GM19043 (cell line): Measurements from ENCODE around the gene IQUB.
"Not testable (repeated sequence)": the region's sequence is repeated elsewhere in the genome, so short reads cannot be mapped to it uniquely, and the experiment has no call there.

Experiments
- ATAC-seq: cut with Tn5 transposase; IDR thresholded peaks from one replicate; pipeline ENCODE4 v1.9.1; 2021; ENCODE audit warnings: low read depth; ENCODE audit not compliant: unreplicated experiment

The IQUB gene

DNA sequence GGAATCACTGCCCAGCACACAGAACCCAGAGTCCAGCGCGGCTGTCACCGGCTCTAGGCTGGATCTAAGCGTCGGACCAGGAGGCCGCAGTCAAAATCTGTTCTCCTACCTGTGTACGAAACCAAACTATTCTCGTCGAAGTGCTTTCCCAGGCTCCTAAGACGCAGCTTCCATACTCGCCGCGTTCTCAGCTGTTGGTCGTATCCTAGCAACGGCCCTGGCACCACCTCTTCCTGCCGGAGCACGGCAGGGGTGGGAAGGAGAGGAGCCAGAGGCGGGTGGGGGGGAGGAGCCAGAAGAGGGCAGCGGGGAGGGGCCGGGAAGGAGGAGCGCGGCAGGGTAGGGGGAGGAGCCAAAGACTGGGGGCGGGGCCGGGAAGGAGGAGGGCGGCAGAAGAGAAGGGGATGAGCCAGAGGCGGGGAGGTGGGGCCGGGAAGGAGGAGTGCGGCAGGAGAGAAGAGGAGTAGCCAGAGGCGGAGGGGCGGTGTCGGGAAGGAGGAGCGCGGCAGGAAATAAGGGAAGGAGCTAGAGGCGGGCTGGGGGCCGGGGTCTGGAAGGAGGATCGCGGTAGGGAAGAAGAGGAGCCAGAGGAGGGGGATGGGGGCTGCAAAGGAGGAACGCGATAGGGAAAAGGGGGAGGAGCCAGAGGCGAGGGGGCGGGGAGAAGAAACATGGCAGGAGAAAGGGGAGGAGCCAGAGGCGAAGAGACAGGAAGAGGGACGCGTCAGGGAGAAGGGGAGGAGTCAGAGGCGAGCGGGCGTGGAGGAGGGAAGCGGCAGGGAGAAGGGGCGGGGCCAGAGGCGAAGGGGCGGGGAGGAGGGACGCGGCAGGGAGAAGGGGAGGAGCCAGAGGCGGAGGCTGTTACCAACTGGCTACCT lies at the start of gene IQUB:
Gene IQUB (minus strand): TSS at position 213 of the 878 bp plus-strand sequence. CDS start 22,255 bp downstream, outside the sequence.
- peak; percentile 74 for ATAC-seq

DNA sequence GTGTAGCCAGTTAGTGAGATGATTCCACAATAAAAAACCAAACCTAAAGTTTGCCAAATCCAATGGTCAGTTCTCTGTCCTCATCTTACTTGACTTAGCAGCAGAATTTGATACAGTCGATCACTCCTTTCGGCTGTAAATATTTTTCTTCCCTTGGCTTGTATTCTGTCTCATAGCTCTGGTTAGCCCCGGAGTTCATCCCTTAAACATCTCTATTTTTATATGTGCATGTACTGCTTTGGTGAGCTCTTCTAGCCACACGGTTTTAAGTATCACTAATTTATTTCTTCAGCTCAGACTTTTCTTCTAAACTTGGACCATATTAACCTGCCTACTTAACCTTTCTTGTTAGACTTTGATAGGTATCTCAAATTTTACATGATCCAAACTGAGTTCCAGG lies 49.4 kb upstream of the IQUB start:
- no peak for ATAC-seq

DNA sequence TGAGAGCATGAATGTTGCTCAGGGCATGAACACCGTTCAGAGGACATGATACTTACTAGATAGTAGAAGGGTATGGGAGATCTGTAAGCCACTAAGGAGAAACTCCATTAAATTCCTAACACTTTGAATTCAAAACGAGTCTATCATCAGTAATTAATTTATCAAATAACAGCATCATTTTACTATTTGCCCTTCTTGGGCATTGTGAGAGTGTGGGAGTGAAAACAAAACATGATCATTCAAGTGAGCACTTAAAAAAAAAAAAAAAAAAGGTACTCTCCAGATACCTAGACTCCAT lies 46.7 kb upstream of the IQUB start:
- no peak for ATAC-seq

DNA sequence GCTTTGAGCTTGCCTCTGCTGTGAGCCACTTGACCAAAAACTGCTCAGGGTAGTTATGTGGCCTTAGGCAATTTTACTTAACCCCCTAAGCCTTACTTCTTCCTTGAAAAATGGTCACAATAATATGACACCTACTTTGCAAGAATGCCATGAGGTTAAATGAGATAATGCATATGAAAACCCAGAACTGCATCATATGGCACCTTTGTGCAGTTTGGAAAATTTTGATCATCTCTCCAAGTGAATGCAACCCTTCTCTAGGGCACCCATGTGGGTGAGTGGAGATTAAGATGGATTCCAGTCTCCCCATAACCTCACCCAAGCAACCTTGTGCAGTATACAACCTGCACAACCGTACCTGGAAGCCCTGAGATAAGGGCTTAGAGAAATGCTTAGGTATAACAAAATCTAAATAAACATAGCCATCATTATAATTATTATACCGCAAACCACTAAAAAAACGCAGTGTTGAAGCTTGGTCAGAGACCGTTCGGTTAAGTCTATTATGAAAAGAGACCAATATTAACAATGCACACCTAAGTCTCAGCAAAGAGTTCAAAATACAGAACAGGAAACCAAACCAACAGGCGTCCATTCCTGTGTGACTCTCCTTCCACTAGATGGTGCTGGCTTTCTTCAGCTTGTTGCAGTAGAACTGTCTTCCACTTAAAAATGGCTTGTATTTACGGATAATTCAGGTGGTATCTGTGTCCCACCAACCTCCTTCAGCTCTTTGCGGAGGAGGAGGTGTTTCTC lies 46.2 kb upstream of the IQUB start:
- peak; percentile 65 for ATAC-seq

DNA sequence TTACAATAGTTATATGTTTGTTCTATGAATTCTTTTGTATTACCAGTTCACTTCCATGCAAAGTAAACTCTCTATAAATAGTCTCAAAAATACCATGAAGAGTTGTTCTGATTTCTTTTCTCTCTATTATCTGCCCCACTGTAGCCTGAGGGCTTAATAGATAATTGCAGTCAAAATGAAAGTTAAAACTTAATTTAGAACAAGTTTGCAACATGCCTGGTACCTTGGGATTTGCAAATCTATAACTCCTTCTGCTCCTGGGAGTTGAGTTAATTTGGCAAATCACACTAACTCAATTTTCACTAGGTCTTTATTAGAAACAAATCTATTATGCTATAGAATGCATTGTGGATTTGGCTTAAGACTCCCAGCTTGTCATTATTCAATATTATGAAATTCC lies 45.0 kb upstream of the IQUB start:
- ATAC-seq = no peak

DNA sequence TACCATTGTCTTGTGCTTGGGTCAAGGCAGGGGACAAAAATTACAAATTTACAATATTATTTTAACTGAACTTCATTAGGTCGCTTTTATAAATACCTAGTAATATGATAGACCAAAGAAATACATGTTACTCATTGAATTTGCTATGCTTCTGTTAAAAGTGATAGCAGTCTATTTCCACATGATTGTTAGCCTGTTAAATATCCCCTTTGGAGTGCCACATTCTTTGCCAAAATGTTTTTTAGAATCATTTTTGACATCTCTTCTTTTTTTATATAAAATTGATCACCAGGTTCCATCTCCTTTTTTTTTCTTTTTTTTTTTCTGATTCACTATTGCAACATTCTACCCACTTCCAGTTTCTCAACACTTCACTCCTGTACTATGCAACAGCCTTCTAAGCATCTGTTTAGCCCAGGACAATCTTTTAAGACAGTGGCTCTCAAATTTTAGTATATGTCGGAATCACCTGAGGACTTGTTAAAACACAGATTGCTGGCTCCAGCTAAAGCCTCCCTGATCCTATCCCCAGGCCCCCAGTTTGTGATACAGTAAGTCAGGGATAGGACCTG lies 39.6 kb upstream of the IQUB start:
- ATAC-seq = no peak

DNA sequence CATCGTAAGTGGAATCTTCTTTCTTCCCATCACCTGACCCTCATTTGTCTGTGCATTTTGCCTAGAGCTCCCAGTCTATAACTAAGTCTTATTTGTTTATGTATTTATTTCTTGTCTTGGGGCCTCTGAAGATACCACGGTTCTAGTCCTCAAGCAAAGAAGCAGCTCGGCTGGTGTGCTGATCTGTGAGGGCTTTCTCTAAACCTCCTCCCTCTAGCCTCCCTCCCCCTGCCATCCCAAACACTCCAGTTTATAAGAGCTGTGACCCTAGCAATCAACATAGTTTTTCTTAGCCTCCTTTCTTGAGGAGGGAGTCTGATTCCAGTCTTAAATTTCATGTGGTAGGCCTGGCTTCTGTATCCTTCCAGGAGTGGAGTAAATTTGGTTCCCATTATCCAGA lies 38.9 kb upstream of the IQUB start:
- ATAC-seq = no peak

DNA sequence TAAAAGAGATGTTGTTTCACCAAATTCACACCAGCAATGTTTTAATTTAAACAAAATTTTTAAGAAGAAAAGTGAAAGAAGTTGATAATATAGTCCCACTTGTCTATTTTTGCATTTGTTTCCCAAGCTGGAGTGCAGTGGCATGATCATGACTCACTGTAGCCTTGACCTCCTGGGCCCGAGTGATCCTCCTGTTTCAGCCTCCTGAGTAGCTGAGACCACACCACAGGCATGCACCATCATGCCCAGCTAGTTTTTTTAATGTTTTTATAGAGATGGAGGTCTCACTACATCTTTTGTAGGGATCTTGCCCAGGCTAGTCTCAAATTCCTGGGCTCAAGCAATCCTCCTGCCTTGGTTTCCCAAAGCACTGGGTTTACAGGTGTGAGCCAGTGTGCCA lies 37.3 kb upstream of the IQUB start:
- no peak for ATAC-seq

DNA sequence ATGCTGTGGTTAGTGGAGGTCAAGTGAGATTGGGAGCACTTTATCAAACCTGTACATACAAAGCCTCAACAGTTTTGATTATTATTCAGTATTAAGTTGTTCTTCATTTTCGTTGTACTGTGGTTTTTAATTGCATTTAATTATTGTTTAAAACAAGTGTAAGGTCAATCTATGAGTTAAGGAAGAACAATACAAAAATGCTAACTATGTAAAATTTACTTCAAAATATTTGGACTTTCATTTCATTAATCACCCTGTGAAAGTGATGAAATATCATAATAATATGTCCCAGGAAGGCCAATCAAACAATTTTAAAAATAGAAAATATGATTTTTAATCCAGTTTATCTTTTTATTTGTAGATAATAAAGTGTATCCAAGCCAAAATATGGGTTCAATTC lies 36.8 kb upstream of the IQUB start:
- ATAC-seq = no peak

DNA sequence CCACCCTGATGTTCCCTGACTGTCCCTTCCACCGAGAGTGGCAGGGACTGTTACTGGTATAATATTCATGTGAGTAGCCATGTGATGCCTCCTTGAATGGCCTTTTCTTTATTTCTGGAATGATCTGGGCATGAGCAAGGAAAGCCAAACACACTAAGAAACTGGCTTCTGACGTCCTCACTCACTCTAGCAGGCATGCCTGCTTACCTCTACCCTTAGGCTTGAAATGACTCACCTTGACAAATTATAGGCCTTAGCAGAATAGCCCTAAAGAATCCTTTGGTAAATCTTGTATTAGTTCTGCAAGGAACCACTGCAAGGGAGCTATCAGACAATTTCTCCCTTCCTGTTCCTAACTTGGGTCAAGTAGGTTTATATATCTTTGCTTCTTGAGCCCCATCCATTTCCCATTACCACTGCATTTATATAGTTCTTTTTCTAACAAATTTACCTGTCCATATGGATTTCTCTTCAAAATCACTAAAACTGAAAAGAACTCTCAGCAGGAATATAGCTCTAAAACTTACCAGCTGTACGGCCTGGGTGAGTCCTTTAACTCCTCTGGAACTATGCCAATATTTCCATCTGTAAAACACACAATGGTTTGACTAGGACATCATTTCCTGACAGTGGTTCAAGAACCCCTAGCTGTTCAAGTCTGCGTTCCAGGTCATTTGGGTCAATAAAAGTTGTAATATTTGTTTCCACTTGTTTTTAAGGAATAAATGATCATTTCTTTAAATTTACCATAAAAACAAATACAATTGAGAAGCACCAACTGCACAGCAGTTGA lies 36.2 kb upstream of the IQUB start:
- ATAC-seq = no peak

DNA sequence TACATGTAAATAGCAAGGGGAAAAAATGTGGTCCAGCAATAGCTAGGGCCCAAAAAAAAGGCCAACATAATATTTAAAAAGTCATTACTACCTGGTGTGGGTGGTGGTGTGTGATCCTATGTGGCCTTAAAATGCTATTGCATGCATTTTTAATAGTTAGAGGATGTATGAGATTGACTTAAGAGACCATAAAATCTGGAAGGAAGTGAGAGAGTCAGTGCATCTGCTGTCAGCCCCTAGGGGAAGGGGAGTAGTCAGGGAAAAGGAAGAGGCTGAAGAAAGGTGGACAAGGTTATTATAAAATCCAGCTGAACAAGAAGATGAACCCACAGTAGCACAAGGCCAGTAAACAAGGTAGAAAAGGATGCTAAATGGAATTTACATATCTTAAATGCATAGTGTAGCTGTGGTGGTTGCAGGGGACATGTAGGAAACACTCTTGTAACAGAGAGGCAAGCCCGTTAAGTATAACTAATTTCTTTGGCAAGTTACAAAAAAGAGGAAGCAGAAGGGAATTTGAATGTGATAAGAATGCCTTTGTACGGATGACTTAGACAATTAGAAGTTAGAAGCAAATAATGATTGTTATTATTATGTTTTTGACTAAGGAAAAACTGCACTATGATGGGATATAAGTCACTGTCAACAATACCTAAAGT lies 35.1 kb upstream of the IQUB start:
- no peak for ATAC-seq

DNA sequence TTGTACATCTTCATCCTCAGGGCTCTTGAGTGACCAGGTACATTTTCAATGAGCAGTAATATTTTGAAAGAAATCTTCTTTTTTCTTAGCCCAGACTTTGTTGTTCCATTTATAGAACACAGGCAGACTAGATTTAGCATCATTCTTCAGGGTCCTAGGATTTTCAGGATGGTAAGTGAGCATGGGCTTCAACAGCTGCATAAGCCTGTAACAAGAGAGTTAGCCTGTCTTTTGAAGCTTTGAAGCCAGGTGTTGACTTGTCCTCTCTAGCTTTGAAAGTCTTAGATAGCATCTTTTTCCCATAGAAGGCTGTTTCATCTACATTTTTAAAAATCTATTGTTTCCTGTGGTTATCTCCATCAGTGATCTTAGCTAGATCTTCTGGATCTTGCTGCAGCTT lies 27.7 kb upstream of the IQUB start:
- no peak for ATAC-seq

DNA sequence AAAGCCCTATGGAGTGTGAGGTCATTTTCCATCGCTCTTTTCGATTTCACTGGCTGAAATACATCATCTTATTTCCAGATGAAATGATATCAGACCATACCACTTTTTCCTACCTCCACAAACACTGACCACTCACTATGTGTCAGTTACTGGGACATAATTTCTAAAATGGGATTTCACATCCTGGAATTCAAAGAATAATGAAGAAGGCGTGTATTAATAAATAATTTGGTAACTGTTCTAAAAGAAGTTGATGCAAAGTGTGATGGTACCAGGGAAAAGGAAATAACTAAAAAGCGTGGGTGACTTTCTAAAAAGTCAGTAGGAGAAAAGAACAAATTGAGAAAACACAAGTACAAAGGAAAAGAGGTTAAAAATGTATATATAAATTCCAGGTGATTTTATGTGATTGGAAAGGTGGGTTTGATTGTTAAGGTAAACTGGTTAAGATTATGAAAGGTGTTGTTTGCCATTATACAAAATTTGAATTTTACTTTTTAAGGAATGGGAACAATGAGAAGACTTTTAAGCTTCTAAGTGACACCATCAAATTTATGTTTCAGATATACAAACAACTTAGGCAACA lies 24.0 kb upstream of the IQUB start:
- no peak for ATAC-seq

DNA sequence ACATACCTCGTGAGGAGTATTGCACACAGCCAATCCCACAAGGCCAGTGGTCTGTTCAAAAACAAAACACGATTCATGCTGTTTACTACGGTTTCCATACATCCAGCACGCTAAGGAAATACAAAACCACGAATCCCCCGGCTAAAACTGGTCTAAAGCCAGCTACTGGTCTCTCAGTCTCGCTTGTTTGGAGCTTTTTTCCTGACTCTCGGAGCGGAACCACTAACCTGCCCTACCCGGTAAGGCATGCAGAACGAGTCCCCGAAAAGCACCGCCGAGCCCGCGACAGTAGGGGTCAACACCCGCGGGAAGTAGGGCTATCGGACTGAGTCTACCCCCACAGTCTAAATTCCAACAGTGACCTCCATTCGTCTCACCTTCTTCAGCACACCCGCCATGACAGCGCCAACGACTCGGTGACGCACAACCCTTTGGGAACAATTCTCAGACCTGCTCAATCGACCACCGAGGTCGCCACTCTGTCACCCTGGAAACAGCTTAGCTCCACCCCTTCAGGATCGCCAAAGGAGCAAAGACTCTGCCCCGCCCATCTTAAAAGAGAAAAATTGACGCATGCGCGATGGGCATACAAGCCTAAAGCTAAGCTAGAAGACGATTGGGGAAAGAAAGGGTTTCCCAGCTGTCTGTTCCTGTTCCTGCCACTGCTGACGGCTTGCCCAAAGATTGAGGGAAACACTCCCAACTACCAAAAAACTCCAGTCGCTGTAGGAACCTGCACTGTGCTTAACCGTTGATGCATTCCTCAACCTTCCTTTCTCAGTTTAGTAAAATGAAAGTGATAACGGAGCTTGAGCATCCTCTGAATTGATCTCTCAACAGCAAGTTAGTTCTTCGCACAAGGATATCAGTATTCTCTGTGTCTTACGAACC lies 23.2 kb upstream of the IQUB start, which contains the start of gene NDUFA5:
Gene NDUFA5 (minus strand): TSS at position 421 of the 891 bp plus-strand sequence. CDS start 23 bp downstream, at position 398.
- peak; percentile 96 for ATAC-seq

DNA sequence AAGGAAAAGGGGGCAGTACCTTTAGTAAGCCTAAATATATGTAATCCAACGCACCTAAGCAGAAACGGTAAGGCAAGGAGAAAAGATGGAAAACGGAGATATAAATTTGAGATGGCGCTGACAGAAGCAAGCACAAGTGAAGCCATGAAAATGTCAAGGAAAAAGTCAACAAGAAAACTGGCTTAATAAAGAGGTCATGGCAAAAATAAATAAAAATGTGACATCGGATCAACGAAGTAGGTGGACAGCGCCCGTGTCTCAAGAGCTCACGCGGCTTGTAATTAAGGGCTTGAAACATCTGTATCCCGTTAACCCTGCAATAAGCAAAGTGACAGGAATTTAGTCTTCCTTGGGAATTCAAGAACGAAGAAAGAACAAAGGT lies 22.6 kb upstream of the IQUB start:
- no peak for ATAC-seq

DNA sequence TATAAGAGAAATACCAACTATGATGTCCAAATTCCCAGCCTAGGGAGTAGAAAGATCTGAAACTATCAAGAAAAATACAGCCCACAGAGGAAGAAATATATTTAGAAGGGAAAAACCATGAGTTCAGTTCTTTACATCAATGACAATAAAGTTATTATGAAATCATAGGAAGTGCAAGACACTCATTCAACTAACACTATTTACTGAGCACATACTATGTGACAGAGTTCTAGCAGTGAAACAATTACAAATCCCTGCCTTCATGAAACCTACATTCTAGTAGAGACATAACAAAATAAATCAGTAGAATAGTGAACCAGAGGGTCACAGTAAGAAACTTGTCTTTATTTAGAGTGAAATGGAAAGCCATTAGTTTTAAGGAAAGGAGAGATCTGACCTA lies 21.1 kb upstream of the IQUB start:
- ATAC-seq = no peak

DNA sequence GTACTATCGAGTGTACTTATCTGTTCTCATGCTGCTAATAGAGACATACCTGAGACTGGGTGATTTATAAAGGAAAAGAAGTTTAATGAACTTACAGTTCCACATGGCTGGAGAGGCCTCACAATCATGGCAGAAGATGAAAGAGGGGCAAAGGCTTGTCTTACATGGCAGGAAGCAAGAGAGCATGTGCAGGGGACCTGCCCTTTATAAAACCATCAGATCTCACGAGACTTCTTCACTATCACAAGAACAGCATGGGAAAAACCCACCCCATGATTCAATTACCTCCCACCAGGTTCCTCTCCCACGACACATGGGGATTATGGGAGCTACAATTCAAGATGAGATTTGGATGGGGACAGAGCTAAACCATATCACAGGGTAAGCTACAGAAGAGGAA lies 18.8 kb upstream of the IQUB start:
- no peak for ATAC-seq

DNA sequence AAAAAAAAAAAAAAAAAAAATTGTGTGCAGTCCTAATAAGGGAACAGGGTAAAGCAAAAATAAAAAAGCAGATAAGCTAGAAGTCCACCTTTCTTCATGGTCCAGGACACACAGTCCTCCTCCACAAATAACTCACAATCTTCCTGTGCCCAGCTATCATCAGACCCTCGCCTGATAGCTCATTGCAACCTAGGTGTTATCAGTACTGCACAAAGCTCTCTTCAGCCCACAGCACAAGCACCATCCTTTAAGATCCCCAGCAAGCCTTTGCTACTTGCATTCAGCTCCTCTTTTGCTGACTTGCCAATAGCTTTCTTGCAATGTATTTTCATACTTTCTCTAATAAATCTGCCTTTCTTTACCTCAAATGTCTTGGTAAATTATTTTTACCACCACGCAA lies 18.2 kb upstream of the IQUB start:
- no peak for ATAC-seq

DNA sequence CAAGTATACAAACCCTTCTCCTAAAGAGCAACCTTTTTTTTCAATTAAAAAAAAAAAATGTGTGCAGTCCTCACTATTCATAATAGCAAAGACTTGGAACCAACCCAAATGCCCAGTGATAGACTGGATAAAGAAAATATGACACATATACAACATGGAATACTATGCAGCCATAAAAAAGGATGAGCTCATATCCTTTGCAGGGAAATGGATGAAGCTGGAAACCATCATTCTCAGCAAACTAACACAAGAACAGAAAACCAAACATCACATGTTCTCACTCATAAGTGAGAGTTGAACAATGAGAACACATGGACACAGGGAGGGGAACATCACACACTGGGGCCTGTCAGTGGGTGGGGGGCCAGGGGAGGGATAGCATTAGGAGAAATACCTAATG lies 17.7 kb upstream of the IQUB start:
- ATAC-seq = not testable (repeated sequence)
